ENCODE measurements around the gene TXLNA.

DNA sequence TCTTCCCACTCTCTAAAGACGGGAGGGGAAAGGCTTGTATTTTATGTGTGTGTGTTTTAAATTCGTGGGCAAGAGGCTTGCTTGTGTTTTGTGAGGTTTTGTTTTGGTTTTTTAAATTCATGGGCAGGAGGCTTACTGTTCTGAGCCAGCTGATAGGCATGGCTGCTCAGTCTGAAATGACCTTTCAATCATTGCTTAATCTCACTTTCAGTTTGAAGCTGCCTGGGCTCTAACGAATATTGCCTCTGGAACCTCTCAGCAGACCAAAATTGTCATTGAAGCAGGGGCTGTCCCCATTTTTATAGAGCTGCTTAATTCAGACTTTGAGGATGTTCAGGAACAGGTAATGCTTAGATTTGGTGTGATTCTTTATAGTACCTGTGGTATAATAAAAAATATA is 20.3 kb upstream of the TXLNA start:
- TF ChIP-seq CTCF (IDR thresholded peaks at IDR 0.05; ENCODE audit: low read depth, low read length, poor library complexity, severe bottlenecking) (no peak), EZH2phosphoT487 (IDR thresholded peaks at IDR 0.05; ENCODE audit: borderline replicate concordance, low read length) (no peak)

All from DOHH2 (cell line).